Measurements from ENCODE around the gene SLCO3A1.

SLCO3A1 gene

GRCh38 chr15:91973481-91973880 lies 120.0 kb downstream of the SLCO3A1 start:
- no peaks in the 10 kb centered on the region for H3K9me3 ChIP-seq (ENCODE audit: control insufficient read depth, low read length)
- no peak overlapping the region for H3K27ac ChIP-seq
- no peak overlapping the region for H2AFZ ChIP-seq
- TF ChIP-seq CTCF (IDR thresholded peaks at IDR 0.05) = no peak
- H3K9ac ChIP-seq = no peak overlapping the region
- no peaks in the 10 kb centered on the region for H3K27me3 ChIP-seq (ENCODE audit: control insufficient read depth, insufficient read depth, low read length)
- H3K4me2 ChIP-seq (ENCODE audit: low read length) = no peak overlapping the region
- H3K79me2 ChIP-seq = peaks cover 27% of the 10 kb centered on the region
- no peak overlapping the region for H3K4me3 ChIP-seq (ENCODE audit: low read depth, low read length)
- no peaks in the 10 kb centered on the region for H3K4me1 ChIP-seq
- H3K36me3 ChIP-seq (ENCODE audit: control insufficient read depth, insufficient read depth, low read length) = no peaks in the 10 kb centered on the region

GRCh38 chr15:91974321-91974720 lies 120.8 kb downstream of the SLCO3A1 start:
- TF ChIP-seq CTCF (IDR thresholded peaks at IDR 0.05) = no peak
- H3K9me3 ChIP-seq (ENCODE audit: control insufficient read depth, low read length) = no peaks in the 10 kb centered on the region
- no peaks in the 10 kb centered on the region for H3K27me3 ChIP-seq (ENCODE audit: control insufficient read depth, insufficient read depth, low read length)
- no peak overlapping the region for H3K27ac ChIP-seq
- H3K4me3 ChIP-seq (ENCODE audit: low read depth, low read length) = no peak overlapping the region
- H2AFZ ChIP-seq = no peak overlapping the region
- no peaks in the 10 kb centered on the region for H3K36me3 ChIP-seq (ENCODE audit: control insufficient read depth, insufficient read depth, low read length)
- peaks cover under 1% of the 10 kb centered on the region for H3K4me1 ChIP-seq
- H3K4me2 ChIP-seq (ENCODE audit: low read length) = no peak overlapping the region
- H3K79me2 ChIP-seq = peaks cover 25% of the 10 kb centered on the region
- H3K9ac ChIP-seq = no peak overlapping the region

GRCh38 chr15:91975241-91975978 lies 121.9 kb downstream of the SLCO3A1 start:
- no peaks in the 10 kb centered on the region for H3K9me3 ChIP-seq (ENCODE audit: control insufficient read depth, low read length)
- H3K4me3 ChIP-seq (ENCODE audit: low read depth, low read length) = no peak overlapping the region
- TF ChIP-seq CTCF (IDR thresholded peaks at IDR 0.05) = no peak
- H3K4me2 ChIP-seq (ENCODE audit: low read length) = no peak overlapping the region
- no peak overlapping the region for H3K9ac ChIP-seq
- no peaks in the 10 kb centered on the region for H3K36me3 ChIP-seq (ENCODE audit: control insufficient read depth, insufficient read depth, low read length)
- no peak overlapping the region for H2AFZ ChIP-seq
- H3K27me3 ChIP-seq (ENCODE audit: control insufficient read depth, insufficient read depth, low read length) = no peaks in the 10 kb centered on the region
- H3K79me2 ChIP-seq = peaks cover 30% of the 10 kb centered on the region
- peaks cover 3% of the 10 kb centered on the region for H3K4me1 ChIP-seq
- no peak overlapping the region for H3K27ac ChIP-seq

GRCh38 chr15:91976966-91977365 lies 123.5 kb downstream of the SLCO3A1 start:
- H3K4me1 ChIP-seq = peaks cover 3% of the 10 kb centered on the region

More at GRCh38 chr15:91976966-91977365, 123.5 kb downstream of the SLCO3A1 start:
- H3K9me3 ChIP-seq (ENCODE audit: control insufficient read depth, low read length) = no peaks in the 10 kb centered on the region
- no peaks in the 10 kb centered on the region for H3K36me3 ChIP-seq (ENCODE audit: control insufficient read depth, insufficient read depth, low read length)
- H3K9ac ChIP-seq = no peak overlapping the region
- TF ChIP-seq CTCF (IDR thresholded peaks at IDR 0.05) = no peak
- no peak overlapping the region for H2AFZ ChIP-seq
- peaks cover 38% of the 10 kb centered on the region for H3K79me2 ChIP-seq
- H3K4me3 ChIP-seq (ENCODE audit: low read depth, low read length) = no peak overlapping the region
- H3K27ac ChIP-seq = no peak overlapping the region
- no peak overlapping the region for H3K4me2 ChIP-seq (ENCODE audit: low read length)
- H3K27me3 ChIP-seq (ENCODE audit: control insufficient read depth, insufficient read depth, low read length) = no peaks in the 10 kb centered on the region
